Activated CD8-positive, alpha-beta T cell treated with anti-CD3 and anti-CD28 coated beads, Interleukin-2, amount 10 ng/mL, durations not matched to agents 7 days and 5 days (primary cell): ENCODE measurements around the gene ZNF613. TPM values are rescaled to one million over a fixed set of nuclear protein-coding genes. Genes with fewer than 3 reads are reported as not detected.
"Not testable (repeated sequence)": the region's sequence is repeated elsewhere in the genome, so short reads cannot be mapped to it uniquely, and the experiment has no call there.

Experiments used
- ATAC-seq: fragments of 150-1000 bp; cut with Tn5 transposase; one replicate; pipeline ENCODE4 v1.10.0; 2021; ENCODE audit warnings: moderate library complexity
- CTCF ChIA-PET: fragments of 350-600 bp; sonication (Branson Sonifier 250); formaldehyde crosslinking; loops from one replicate; lab custom pipeline; 2021; ENCODE audit warnings: antibody characterized with exemption; lab: Charles Lee
- POLR2A ChIA-PET: fragments of 350-600 bp; sonication (Branson Sonifier 250); formaldehyde crosslinking; loops from one replicate; lab custom pipeline; 2021; ENCODE audit warnings: antibody characterized with exemption; lab: Charles Lee
- DNase-seq: peaks from one replicate; pipeline ENCODE4 v3.0.0-alpha.2; 2020
- H3K27ac Mint-ChIP-seq: one replicate; pipeline ENCODE4 v1.8.0; 2021; ENCODE audit warnings: mild to moderate bottlenecking, mixed read lengths
- H3K27me3 Mint-ChIP-seq: one replicate; pipeline ENCODE4 v1.8.0; 2021; ENCODE audit warnings: low read depth, mixed read lengths
- H3K36me3 Mint-ChIP-seq: one replicate; pipeline ENCODE4 v1.8.0; 2021; ENCODE audit warnings: low read depth, mixed read lengths
- H3K4me1 Mint-ChIP-seq: one replicate; pipeline ENCODE4 v1.8.0; 2021; ENCODE audit warnings: low read depth, mixed read lengths
- H3K4me3 Mint-ChIP-seq: one replicate; pipeline ENCODE4 v1.8.0; 2021; ENCODE audit warnings: mild to moderate bottlenecking, mixed read lengths
- H3K9me3 Mint-ChIP-seq: one replicate; pipeline ENCODE4 v1.8.0; 2022; ENCODE audit warnings: mixed read lengths; ENCODE audit not compliant: insufficient read depth
- total RNA-seq, 2 experiments: library from RNA; stranded (reverse); gene quantifications; one replicate each; pipeline ENCODE4 v1.2.3, GENCODE V29; 2021

ZNF613 gene
- total RNA-seq, 2 experiments from 2014 or later, result 6.3 to 8.2 TPM

DNA sequence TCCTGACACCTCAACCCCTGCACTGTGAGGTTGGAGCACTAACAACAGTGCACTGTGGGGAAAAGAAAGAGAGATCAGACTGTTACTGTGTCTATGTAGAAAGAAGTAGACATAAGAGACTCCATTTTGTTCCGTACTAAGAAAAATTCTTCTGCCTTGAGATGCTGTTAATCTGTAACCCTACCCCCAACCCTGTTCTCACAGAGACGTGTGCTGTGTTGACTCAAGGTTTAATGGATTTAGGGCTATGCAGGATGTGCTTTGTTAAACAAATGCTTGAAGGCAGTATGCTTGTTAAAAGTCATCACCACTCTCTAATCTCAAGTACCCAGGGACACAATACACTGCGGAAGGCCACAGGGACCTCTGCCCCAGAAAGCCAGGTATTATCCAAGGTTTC lies 21.6 kb upstream of the ZNF613 start:
- CTCF ChIA-PET, DNase-seq, POLR2A ChIA-PET, H3K27me3 Mint-ChIP-seq, ATAC-seq, H3K4me3 Mint-ChIP-seq, H3K27ac Mint-ChIP-seq: not testable (repeated sequence)
- H3K9me3 Mint-ChIP-seq, result peaks cover 67% of the 10 kb centered on the region
- H3K36me3 Mint-ChIP-seq, result peaks cover 67% of the 10 kb centered on the region
- H3K4me1 Mint-ChIP-seq, result peaks cover 23% of the 10 kb centered on the region

DNA sequence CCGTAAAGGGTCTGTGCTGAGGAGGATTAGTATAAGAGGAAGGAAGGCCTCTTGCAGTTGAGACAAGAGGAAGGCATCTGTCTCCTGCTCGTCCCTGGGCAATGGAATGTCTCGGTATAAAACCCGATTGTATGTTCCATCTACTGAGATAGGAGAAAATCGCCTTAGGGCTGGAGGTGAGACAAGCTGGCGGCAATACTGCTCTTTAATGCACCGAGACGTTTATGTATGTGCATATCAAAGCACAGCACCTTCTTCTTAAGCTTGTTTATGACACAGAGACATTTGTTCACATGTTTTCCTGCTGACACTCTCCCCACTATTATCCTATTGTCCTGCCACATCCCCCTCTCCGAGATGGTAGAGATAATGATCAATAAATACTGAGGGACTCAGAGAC lies 21.2 kb upstream of the ZNF613 start:
- H3K27me3 Mint-ChIP-seq, POLR2A ChIA-PET, H3K27ac Mint-ChIP-seq, ATAC-seq, H3K4me3 Mint-ChIP-seq, DNase-seq, CTCF ChIA-PET: not testable (repeated sequence)
- peaks cover 62% of the 10 kb centered on the region for H3K36me3 Mint-ChIP-seq
- peaks cover 23% of the 10 kb centered on the region for H3K4me1 Mint-ChIP-seq
- peaks cover 63% of the 10 kb centered on the region for H3K9me3 Mint-ChIP-seq

DNA sequence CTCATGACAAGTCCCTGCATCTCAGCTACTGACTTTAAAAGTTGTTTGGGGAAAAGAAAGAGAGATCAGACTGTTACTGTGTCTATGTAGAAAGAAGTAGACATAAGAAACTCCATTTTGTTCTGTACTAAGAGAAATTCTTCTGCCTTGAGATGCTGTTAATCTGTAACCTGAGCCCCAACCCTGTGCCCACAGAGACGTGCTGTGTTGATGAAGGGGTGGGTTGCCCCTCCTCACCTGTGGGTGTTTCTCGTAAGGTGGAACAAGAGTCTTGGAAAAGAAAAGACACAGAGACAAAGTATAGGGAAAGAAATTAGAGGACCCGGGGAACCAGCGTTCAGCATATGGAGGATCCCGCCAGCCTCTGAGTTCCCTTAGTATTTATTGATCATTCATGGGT lies 19.3 kb upstream of the ZNF613 start:
- CTCF ChIA-PET, H3K27me3 Mint-ChIP-seq, POLR2A ChIA-PET, H3K4me3 Mint-ChIP-seq, H3K27ac Mint-ChIP-seq, ATAC-seq, DNase-seq: not testable (repeated sequence)
- Mint-ChIP-seq H3K4me1 (peaks cover 19% of the 10 kb centered on the region), H3K36me3 (peaks cover 46% of the 10 kb centered on the region), H3K9me3 (peaks cover 61% of the 10 kb centered on the region)

DNA sequence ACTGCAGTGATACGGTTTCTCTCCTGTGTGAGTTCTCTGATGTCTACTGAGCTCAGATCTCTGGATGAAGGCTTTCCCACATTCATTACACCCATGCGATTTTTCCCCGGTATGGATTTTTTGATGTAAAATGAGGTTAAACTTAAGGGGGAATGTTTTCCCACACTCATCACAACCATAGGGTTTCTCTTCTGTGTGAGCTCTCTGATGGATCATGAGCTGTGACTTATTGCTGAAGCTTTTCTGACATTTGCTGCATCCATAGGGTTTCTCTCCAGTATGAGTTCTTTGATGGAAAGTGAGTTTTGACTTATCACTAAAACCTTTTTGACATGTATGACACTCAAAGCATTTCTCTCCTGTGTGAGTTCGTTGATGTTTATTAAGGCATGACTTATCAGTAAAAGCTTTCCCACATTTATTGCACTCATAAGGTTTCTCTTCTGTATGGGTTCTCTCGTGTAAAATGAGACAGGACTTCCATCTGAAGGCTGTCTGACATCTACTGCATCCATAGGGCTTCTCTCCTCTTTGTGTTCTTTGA lies 11.9 kb upstream of the ZNF613 start:
- H3K36me3 Mint-ChIP-seq, result peaks cover 15% of the 10 kb centered on the region
- POLR2A ChIA-PET, result no interaction called here
- peaks cover 54% of the 10 kb centered on the region for H3K9me3 Mint-ChIP-seq
- ATAC-seq (no peak), DNase-seq (no peak)
- no peaks in the 10 kb centered on the region for H3K27me3 Mint-ChIP-seq
- CTCF ChIA-PET, result interaction anchor here (0.7 kb wide), 1 partner anchor 19 kb away, joined by 3 read pairs; no protein-coding TSS in a partner anchor
- no peak overlapping the region for H3K4me3 Mint-ChIP-seq
- H3K4me1 Mint-ChIP-seq, result no peaks in the 10 kb centered on the region
- H3K27ac Mint-ChIP-seq, result no peak overlapping the region

GRCh38 chr19:51916167-51916566 lies 11.1 kb upstream of the ZNF613 start:
- no peak for ATAC-seq
- H3K9me3 Mint-ChIP-seq, result peaks cover 60% of the 10 kb centered on the region
- POLR2A ChIA-PET, result no interaction called here

DNA sequence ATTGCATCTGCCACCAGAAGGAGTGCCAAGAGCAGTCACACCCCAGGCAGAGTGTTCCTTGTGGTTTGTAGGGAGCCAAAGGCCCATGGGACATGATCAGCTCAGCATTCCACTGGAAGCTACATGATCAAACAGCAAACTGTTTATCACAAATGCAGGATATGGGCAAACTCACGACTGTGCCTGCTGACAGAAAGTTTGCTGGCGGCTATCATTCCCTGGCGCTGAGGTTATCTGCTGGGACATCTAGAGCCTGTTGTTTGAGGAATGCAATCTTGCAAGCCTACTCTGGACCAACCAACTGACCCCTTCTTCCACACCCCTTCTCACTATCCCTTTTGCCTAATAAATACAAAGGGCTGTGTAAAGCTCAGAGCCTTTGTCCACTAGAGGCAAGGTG lies 7.7 kb upstream of the ZNF613 start:
- CTCF ChIA-PET, result no interaction called here
- no peak for ATAC-seq
- no peak overlapping the region for H3K4me3 Mint-ChIP-seq

More at GRCh38 chr19:51916167-51916566, 11.1 kb upstream of the ZNF613 start:
- DNase-seq, result no peak
- Mint-ChIP-seq H3K27me3 (no peaks in the 10 kb centered on the region), H3K4me1 (no peaks in the 10 kb centered on the region), H3K27ac (no peak overlapping the region), H3K4me3 (no peak overlapping the region), H3K36me3 (peaks cover 15% of the 10 kb centered on the region)
- CTCF ChIA-PET, result no interaction called here

DNA sequence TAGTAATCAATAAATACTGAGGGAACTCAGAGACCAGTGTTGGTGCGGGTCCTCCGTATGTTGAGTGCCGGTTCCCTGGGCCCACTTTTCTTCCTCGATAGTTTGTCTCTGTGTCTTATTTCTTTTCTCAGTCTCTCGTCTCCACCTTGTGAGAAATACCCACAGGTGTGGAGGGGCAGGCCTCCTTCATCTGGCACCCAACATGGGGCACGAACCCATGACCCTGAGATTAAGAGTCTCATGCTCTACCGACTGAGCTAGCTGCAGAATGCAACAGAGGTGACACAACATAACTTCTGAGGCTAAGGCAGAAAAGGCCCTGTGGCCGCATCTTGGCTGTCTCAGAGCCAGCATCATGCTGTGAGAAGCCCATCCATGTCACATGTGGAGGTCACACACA lies 5.3 kb upstream of the ZNF613 start:
- peaks cover 6% of the 10 kb centered on the region for H3K4me1 Mint-ChIP-seq
- no peak overlapping the region for H3K4me3 Mint-ChIP-seq
- no peaks in the 10 kb centered on the region for H3K27me3 Mint-ChIP-seq
- no peak overlapping the region for H3K27ac Mint-ChIP-seq
- DNase-seq (no peak), ATAC-seq (no peak)
- POLR2A ChIA-PET, result no interaction called here
- CTCF ChIA-PET, result no interaction called here
- peaks cover 55% of the 10 kb centered on the region for H3K9me3 Mint-ChIP-seq
- H3K36me3 Mint-ChIP-seq, result peaks cover 36% of the 10 kb centered on the region

More for the DNA sequence above, 7.7 kb upstream of the ZNF613 start:
- POLR2A ChIA-PET, result no interaction called here
- Mint-ChIP-seq H3K4me1 (no peaks in the 10 kb centered on the region), H3K27ac (no peak overlapping the region), H3K9me3 (peaks cover 62% of the 10 kb centered on the region), H3K36me3 (peaks cover 25% of the 10 kb centered on the region), H3K27me3 (no peaks in the 10 kb centered on the region)
- no peak for DNase-seq

GRCh38 chr19:51926426-51926783 lies 867 bp upstream of the ZNF613 start:
- Mint-ChIP-seq H3K36me3 (peaks cover 68% of the 10 kb centered on the region), H3K9me3 (peaks cover 63% of the 10 kb centered on the region), H3K27me3 (no peaks in the 10 kb centered on the region), H3K4me1 (peaks cover 17% of the 10 kb centered on the region), H3K27ac (peak overlapping the region; percentile 90), H3K4me3 (peak overlapping the region; percentile 99)
- ATAC-seq (no peak), DNase-seq (no peak)
- ChIA-PET POLR2A (no interaction called here), CTCF (no interaction called here)

GRCh38 chr19:51927859-51928258 lies 587 bp downstream of the ZNF613 start:
- Mint-ChIP-seq H3K4me3 (peak overlapping the region; percentile 99), H3K9me3 (peaks cover 57% of the 10 kb centered on the region), H3K27ac (peak overlapping the region; percentile 90), H3K36me3 (peaks cover 70% of the 10 kb centered on the region), H3K27me3 (no peaks in the 10 kb centered on the region), H3K4me1 (peaks cover 17% of the 10 kb centered on the region)
- DNase-seq (peak; percentile 20), ATAC-seq (no peak)
- CTCF ChIA-PET, result interaction anchor here (0.6 kb wide), 1 partner anchor 309 kb away, joined by 5 read pairs; no protein-coding TSS in a partner anchor
- POLR2A ChIA-PET, result no interaction called here

DNA sequence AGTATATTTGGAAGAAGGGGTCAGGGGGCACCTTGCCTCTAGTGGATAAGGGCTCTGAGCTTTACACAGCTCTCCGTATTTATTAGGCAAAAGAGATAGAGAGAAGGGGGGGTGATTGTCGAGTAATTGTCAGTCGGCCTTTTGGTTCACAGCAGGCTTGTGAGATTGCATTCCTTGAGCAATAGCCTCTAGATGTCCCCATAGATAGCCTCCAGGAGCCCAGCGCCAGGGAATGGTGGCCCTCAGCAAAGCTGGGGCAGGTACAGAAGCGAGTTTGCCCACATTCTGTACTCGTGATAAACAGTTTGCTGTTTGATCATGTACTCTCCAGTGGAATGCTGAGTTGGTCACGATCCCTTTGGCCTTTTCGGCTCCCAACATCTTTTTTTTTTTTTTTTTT lies 4.6 kb downstream of the ZNF613 start:
- peaks cover 11% of the 10 kb centered on the region for H3K4me1 Mint-ChIP-seq
- no peaks in the 10 kb centered on the region for H3K27me3 Mint-ChIP-seq
- H3K4me3 Mint-ChIP-seq, result no peak overlapping the region
- peaks cover 84% of the 10 kb centered on the region for H3K36me3 Mint-ChIP-seq
- ChIA-PET CTCF (no interaction called here), POLR2A (no interaction called here)
- H3K9me3 Mint-ChIP-seq, result peaks cover 42% of the 10 kb centered on the region
- no peak for DNase-seq
- ATAC-seq, result no peak
- H3K27ac Mint-ChIP-seq, result no peak overlapping the region

- ChIA-PET POLR2A (no interaction called here), CTCF (no interaction called here)
- H3K27me3 Mint-ChIP-seq, result no peaks in the 10 kb centered on the region
- ATAC-seq, result no peak
- DNase-seq, result no peak
- H3K4me3 Mint-ChIP-seq, result no peak overlapping the region
- no peaks in the 10 kb centered on the region for H3K4me1 Mint-ChIP-seq
- H3K36me3 Mint-ChIP-seq, result peaks cover 89% of the 10 kb centered on the region
- H3K9me3 Mint-ChIP-seq, result peaks cover 54% of the 10 kb centered on the region
- H3K27ac Mint-ChIP-seq, result no peak overlapping the region
Measured at GRCh38 chr19:51938936-51939335, 11.7 kb downstream of the ZNF613 start.

- Mint-ChIP-seq H3K36me3 (peaks cover 79% of the 10 kb centered on the region), H3K9me3 (peaks cover 79% of the 10 kb centered on the region), H3K4me1 (peaks cover 3% of the 10 kb centered on the region), H3K27ac (no peak overlapping the region), H3K4me3 (no peak overlapping the region), H3K27me3 (no peaks in the 10 kb centered on the region)
- ChIA-PET POLR2A (no interaction called here), CTCF (no interaction called here)
- DNase-seq (no peak), ATAC-seq (no peak)
Measured at GRCh38 chr19:51944798-51945552, 17.7 kb downstream of the ZNF613 start.
